ENCODE measurements around the gene HCFC1.
"Not testable (repeated sequence)": the region's sequence is repeated elsewhere in the genome, so short reads cannot be mapped to it uniquely, and the experiment has no call there.

The HCFC1 gene

GRCh38 chrX:154008521-154008920, 36.9 kb upstream of the HCFC1 start:
- DNase-seq (ENCODE audit: low spot score) = no peak

GRCh38 chrX:154006947-154007346, 35.3 kb upstream of the HCFC1 start:
- no peak for DNase-seq (ENCODE audit: low spot score)

DNA sequence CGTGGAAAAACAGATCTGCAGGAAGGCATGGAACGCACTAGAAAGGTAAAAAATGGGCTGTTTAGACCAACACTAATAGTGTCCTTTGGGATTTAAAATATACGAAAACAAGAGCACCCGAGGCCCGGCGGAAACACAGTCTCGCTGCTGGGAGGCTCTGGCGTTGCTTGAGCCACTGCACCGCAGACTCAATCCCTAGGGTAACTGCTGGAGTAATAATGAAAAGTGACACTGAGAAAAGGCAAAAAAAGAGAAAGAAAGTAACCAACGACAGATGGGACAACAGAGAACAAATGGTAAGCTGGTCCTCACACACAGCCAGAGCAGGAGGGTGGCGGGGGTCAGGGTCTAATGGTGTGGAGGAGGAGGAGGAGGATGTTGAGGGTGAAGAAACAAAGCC, 32.7 kb upstream of the HCFC1 start:
- no peak for DNase-seq (ENCODE audit: low spot score)

DNA sequence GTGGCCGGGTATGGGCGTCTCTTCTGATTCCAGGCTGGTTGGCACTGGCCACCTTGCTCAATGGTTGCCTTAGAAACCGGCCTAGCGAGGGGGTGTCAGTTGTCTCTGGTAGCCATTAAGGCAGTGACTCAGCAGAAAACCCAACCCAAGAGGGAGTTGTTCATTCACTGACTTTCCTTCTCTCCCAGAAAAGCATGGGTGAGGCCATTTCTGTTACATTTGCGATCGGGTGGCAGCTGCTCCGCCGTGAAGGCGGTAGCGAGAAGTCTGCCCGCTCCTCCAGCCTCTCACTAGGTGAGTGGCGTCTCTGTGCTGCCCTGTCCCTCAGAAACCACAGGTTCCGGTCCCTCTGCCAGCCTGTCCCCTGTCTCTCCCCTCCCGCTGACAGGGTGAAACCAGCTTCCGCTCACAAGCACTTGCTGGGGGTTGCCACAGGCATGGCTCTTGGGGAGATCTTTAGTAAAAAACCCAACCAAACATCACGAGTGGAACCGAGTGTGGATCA, 30.6 kb upstream of the HCFC1 start:
- DNase-seq (ENCODE audit: low spot score) = peak; percentile 56

- no peak for DNase-seq (ENCODE audit: low spot score)
Observed at GRCh38 chrX:154000051-154000450, 28.4 kb upstream of the HCFC1 start.

DNA sequence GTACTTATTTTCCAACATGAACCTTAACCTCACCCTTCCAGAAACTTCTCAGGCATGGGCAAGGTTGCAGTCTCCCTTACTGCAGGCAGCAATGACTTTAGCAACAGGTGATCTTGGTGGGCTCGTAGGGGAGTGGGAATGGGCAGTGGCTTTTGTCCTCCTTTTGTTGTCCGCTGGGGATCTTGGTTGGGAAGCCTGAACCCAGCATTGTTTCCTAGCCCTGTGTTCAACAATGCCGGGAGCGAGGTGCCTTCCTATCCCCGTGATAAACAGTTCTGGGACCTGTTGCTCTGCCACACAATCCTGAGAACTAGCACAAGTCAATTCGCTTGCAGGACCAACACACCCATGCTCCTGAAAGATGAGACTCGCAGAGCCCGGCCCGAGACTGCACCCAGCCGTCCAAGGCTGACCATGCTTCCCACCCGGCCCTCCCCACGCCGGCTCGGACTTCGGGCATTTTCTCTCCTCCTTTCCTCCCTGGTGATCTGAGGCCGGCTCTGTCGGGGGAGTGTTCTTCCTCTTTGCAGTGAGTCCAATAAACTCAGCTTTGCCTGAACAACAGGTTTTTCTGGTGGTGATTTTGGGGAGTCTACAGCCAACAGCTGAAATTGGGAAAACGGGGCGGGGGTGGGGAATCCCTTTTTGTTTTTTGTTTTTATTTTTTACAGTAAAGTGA, 27.9 kb upstream of the HCFC1 start:
- DNase-seq (ENCODE audit: low spot score) = no peak

DNA sequence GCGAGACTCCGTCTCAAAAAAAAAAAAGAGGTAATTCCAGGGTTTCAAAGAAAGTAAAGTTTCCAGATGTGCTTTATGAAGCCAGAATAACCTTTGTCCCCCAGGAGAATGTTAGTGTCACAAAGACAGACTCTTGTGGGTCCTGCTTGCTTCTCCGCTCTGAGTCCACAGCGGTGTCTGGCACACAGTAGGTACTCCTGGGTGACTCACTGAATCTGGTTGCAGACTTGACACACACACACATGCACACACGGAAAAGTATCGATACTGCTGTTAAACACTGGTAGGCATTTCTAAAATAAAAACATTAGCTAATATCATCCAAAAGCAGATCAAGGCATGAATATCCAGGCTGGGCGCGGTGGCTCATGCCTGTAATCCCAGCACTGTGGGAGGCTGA, 23.9 kb upstream of the HCFC1 start:
- no peak for DNase-seq (ENCODE audit: low spot score)

- DNase-seq (ENCODE audit: low spot score) = not testable (repeated sequence)
Observed at GRCh38 chrX:153994398-153994797, 22.8 kb upstream of the HCFC1 start.

DNA sequence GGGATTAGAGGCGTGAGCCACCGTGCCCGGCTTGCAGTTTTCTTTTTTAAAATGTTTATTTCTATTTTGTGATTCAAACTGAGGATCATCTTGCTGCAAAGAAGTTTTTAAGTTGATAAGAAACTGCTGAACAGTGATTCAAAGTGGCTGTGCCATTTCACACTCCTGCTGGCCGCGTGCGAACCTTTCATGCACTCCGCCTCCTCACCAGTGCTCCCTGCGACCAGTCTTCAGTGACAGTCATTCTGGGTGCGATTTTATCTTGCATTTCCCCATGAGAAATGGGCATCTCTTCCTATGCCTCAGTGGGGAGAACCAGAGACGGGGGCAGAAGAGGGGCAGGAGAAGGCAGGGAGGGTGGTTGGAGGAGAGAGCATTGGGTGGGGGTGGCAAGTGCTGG, 22.4 kb upstream of the HCFC1 start:
- no peak for DNase-seq (ENCODE audit: low spot score)

- DNase-seq (ENCODE audit: low spot score) = no peak
Observed at GRCh38 chrX:153993079-153993478, 21.5 kb upstream of the HCFC1 start.

GRCh38 chrX:153992180-153992579, 20.6 kb upstream of the HCFC1 start:
- DNase-seq (ENCODE audit: low spot score) = no peak

GRCh38 chrX:153991013-153991580, 19.5 kb upstream of the HCFC1 start:
- DNase-seq (ENCODE audit: low spot score) = no peak

- DNase-seq (ENCODE audit: low spot score) = no peak
Observed at GRCh38 chrX:153989973-153990655, 18.5 kb upstream of the HCFC1 start.

- DNase-seq (ENCODE audit: low spot score) = no peak
Observed at GRCh38 chrX:153988493-153988892, 16.9 kb upstream of the HCFC1 start.

DNA sequence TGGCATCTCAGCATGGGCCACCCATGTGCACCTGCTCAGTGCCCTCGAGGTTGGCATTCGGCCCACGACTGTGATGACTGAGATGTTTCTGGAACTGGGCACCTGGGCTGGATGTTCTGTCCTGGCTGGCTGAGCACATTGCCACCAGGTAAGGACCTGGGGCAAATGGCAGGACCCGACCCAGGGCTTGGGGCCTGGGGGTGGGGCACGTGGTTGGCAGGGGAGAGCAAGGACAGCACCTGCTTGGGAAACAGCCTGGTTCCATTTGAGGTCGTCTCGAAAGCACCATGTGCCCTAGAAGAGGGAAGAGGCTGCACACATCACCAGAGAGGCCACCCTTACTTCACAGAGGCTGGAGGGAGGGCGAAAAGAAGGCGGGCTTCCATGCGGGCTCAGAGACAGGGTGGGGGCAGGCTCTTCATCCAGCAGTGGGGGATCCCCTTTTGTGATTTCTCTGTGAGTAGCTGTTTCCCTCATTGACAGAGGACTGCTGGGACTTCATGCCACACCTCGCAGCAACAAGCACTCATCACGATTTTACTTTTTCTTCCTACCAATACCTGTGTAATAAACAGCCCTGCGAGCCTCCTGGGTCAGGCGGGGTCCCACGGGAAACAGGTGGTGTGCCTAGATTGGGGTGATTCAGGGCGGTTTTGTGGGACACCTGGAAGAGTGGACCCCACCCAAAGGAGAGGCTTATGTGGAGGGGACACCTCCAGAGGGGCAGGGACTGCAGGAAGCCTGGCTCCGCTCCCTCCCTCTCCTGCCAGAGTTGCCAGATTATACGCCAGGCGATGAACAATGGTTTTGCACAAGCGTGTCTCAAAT, 12.9 kb upstream of the HCFC1 start:
- no peak for DNase-seq (ENCODE audit: low spot score)

DNA sequence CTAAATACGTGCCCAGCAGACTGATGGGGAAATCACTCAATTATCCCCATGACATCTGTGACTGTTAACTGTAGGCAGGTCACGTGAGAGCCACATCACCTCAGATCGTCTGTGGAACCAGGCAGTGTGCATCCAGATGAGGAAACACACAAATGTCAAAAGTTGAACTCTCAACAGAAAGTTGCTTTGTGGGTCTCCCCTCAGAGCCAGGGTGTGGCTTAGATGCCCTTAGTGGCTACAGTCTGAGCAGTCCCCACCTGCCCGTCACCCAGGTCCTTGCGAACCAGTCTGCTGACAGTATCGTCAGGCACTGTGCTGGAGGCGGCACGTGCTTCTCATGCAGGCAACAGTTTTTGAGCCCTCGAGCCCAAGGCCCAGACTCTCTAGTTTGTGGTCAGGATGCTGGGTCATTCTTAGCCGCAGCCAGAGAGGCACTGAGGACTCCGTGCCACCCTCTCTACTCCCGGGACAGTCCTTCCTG, 11.7 kb upstream of the HCFC1 start:
- DNase-seq (ENCODE audit: low spot score) = no peak

DNA sequence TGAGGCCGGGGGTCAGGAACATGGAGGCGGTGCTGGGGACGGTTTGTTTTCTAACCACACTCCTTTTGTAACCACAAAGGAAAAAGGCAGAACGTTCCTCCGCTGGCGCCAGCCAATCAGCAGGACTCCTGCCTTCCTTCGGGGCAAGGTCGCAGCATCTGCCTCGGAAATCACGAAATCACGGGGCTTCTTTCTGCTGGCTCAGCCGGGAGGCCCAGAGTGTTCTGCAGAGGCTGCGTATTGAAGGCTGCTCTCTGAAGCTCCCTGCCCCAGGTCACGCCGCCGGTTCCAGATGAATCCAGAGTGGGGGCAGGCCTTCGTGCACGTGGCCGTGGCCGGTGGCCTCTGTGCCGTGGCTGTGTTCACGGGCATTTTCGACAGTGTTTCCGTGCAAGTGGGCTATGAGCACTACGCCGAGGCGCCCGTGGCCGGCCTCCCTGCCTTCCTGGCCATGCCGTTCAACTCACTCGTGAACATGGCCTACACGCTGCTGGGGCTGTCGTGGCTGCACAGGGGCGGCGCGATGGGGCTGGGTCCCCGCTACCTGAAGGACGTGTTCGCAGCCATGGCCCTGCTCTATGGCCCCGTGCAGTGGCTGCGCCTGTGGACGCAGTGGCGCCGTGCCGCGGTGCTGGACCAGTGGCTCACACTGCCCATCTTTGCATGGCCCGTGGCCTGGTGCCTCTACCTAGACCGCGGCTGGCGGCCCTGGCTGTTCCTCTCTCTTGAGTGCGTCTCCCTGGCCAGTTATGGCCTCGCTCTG, 10.3 kb upstream of the HCFC1 start:
- peak; percentile 76 for DNase-seq (ENCODE audit: low spot score)

DNA sequence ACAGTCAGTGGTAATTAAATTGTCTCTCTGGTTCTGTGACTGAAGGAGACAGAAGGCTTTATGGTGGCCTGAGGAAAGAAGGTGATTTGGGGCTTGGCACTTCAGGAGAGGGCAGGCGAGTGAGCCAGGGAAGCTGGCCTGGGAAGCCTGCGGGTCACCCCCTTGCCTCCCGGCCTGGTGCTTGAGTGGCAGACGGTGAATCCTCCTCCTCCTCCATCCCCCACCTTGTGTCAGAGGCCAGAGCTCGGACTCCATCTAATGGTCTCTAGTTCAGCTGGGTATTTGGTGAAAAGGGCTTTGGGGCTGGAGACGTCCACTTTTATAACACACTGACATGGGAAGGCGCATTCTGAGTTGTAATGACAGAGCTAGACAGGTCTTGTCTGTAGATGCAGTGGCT, 9.6 kb upstream of the HCFC1 start:
- no peak for DNase-seq (ENCODE audit: low spot score)

DNA sequence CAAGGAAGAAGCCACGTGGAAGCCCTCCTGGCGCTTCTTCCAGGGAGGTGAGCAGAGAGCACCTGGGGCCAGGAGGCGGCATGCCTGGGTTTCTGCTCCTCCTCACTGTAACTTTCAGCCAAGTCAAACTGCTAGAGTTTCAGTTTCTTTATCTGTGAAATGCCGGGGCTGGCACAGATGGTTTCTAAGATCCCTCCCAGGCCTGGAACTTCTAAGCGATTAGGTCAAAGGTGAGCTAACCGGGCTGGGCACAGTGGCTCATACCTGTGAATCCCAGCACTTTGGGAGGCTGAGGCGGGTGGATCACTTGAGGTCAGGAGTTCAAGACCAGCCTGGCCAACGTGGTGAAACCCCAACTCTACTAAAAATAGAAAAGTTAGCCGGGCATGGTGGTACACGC, 8.8 kb upstream of the HCFC1 start:
- not testable (repeated sequence) for DNase-seq (ENCODE audit: low spot score)

- peak; percentile 1 for DNase-seq (ENCODE audit: low spot score)
Observed at GRCh38 chrX:153974726-153975286, 3.2 kb upstream of the HCFC1 start.
